IMR-90 (cell line): ENCODE measurements around the gene H1-8.

Source experiments
- BHLHE40 ChIP-seq: fragments of 150-350 bp; IDR thresholded peaks from 2 replicates; pipeline ENCODE4 v1.6.1; 2016; ENCODE audit warnings: mild to moderate bottlenecking, low read depth, low read length
- CHD1 ChIP-seq: IDR thresholded peaks from 2 replicates; pipeline ENCODE4 v1.6.1; 2012; ENCODE audit warnings: low read depth, low read length, improper control_type of control experiment
- CTCF ChIP-seq: conservative IDR thresholded peaks from 2 replicates; pipeline ENCODE4 v1.5.1; 2012; ENCODE audit warnings: mild to moderate bottlenecking, low read depth, low read length, improper control_type of control experiment
- ELK1 ChIP-seq: fragments of 150-350 bp; IDR thresholded peaks from 2 replicates; pipeline ENCODE4 v1.6.1; 2016; ENCODE audit warnings: low read depth, mild to moderate bottlenecking, low read length, moderate library complexity, borderline replicate concordance
- FOS ChIP-seq: fragments of 150-350 bp; IDR thresholded peaks from 2 replicates; pipeline ENCODE4 v1.6.1; 2016; ENCODE audit warnings: low read depth, low read length
- MAFK ChIP-seq: IDR thresholded peaks from 2 replicates; pipeline ENCODE4 v1.6.1; 2012; ENCODE audit warnings: low read depth, low read length, improper control_type of control experiment
- MAZ ChIP-seq: IDR thresholded peaks from 2 replicates; pipeline ENCODE4 v1.6.1; 2012; ENCODE audit warnings: low read depth, mild to moderate bottlenecking, low read length, improper control_type of control experiment, moderate library complexity, borderline replicate concordance
- POLR2A ChIP-seq: IDR thresholded peaks from 2 replicates; pipeline ENCODE4 v1.6.1; 2012; ENCODE audit warnings: mild to moderate bottlenecking, low read depth, low read length
- RAD21 ChIP-seq: IDR thresholded peaks from 2 replicates; pipeline ENCODE4 v1.6.1; 2012; ENCODE audit warnings: low read length, improper control_type of control experiment
- RCOR1 ChIP-seq: IDR thresholded peaks from 2 replicates; pipeline ENCODE4 v1.6.1; 2012; ENCODE audit warnings: mild to moderate bottlenecking, low read length, improper control_type of control experiment; ENCODE audit not compliant: insufficient replicate concordance
- RFX5 ChIP-seq: IDR thresholded peaks from 2 replicates; pipeline ENCODE4 v1.8.0; 2012; ENCODE audit warnings: low read depth, mild to moderate bottlenecking, low read length, moderate library complexity
- SMC3 ChIP-seq: fragments of 150-350 bp; IDR thresholded peaks from 2 replicates; pipeline ENCODE4 v1.6.1; 2016; ENCODE audit warnings: low read depth, mild to moderate bottlenecking, antibody characterized with exemption, low read length, moderate library complexity
- TF ChIP-seq, protein P1 (sequence below): fragments of 150-350 bp; IDR thresholded peaks from 2 replicates; pipeline ENCODE4 v1.6.1; 2017; ENCODE audit warnings: mild to moderate bottlenecking, antibody characterized with exemption, low read length, low read depth

- TF ChIP-seq RCOR1 (no peak), POLR2A (no peak), SMC3 (no peak), CTCF (no peak), BHLHE40 (no peak), ELK1 (no peak), CHD1 (no peak), RAD21 (no peak), FOS (no peak), RFX5 (no peak), MAFK (no peak), MAZ (no peak)
- TF ChIP-seq, protein P1, sequence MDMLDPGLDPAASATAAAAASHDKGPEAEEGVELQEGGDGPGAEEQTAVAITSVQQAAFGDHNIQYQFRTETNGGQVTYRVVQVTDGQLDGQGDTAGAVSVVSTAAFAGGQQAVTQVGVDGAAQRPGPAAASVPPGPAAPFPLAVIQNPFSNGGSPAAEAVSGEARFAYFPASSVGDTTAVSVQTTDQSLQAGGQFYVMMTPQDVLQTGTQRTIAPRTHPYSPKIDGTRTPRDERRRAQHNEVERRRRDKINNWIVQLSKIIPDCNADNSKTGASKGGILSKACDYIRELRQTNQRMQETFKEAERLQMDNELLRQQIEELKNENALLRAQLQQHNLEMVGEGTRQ, result no peak
Measured at GRCh38 chr3:129572603-129573002, 29.6 kb downstream of the H1-8 start.
